ENCODE data around the gene GNPTAB. TPM values are rescaled to one million over a fixed set of nuclear protein-coding genes. Genes with fewer than 3 reads are reported as not detected.

Gene GNPTAB
- total RNA-seq, 1 experiment from 2014 or later, result 25.4 TPM

DNA sequence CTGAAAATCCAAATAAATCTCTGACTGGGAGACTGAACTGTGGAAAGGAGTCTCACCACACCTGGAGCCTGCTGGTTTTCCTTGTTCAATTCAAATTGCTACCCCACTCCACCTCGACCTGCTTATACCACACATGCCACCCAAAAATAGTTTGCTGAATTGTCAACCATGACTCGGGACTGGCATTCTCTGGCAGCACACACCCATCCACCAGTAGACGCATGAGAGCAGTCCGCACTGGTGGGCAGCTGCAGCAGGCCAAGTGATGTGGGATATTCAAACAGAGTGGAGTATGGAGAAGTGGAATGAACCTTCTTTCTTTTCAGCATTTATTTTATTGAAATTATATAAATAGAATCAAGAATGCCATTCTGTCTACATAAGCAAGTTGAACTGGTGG lies 52.8 kb downstream of the GNPTAB start:
- no peaks in the 10 kb centered on the region for H3K9me3 Mint-ChIP-seq
- H3K4me3 Mint-ChIP-seq, result no peak overlapping the region
- POLR2A ChIA-PET, result no interaction called here
- TF ChIP-seq FOXP4 (CRISPR knock-in tag; IDR thresholded peaks at IDR 0.05) (no peak), FOXP1 (CRISPR knock-in tag; IDR thresholded peaks at IDR 0.05; ENCODE audit: borderline replicate concordance) (no peak), ATF6 (CRISPR knock-in tag; IDR thresholded peaks at IDR 0.05) (no peak), RORB (CRISPR knock-in tag; IDR thresholded peaks at IDR 0.05) (no peak), PRRX2 (CRISPR knock-in tag; IDR thresholded peaks at IDR 0.05) (no peak)
- no peaks in the 10 kb centered on the region for H3K27me3 Mint-ChIP-seq (ENCODE audit: low read depth)
- ATAC-seq, result no peak
- no peak for DNase-seq (ENCODE audit: low spot score)
- 0 out of 2 replicates have a peak, but pooled peaks cover 3% of the 10 kb centered on the region for H3K4me1 Mint-ChIP-seq
- H3K36me3 Mint-ChIP-seq, result peaks cover 3% of the 10 kb centered on the region
- CTCF ChIA-PET, result no interaction called here
- H3K27ac Mint-ChIP-seq, result no peak overlapping the region

GRCh38 chr12:101777485-101777884 lies 53.3 kb downstream of the GNPTAB start:
- DNase-seq (ENCODE audit: low spot score) (no peak), ATAC-seq (no peak)
- H3K9me3 Mint-ChIP-seq, result no peaks in the 10 kb centered on the region
- 0 out of 2 replicates have a peak overlapping the region, but pooled peaks have one; percentile 5 for H3K27ac Mint-ChIP-seq
- H3K4me1 Mint-ChIP-seq, result 0 out of 2 replicates have a peak, but pooled peaks cover 2% of the 10 kb centered on the region
- TF ChIP-seq FOXK1 (CRISPR knock-in tag; IDR thresholded peaks at IDR 0.05) (no peak), E2F5 (CRISPR knock-in tag; IDR thresholded peaks at IDR 0.05) (no peak), GRHL2 (CRISPR knock-in tag; IDR thresholded peaks at IDR 0.05; ENCODE audit: insufficient replicate concordance, severe bottlenecking) (no peak), ZNF232 (CRISPR knock-in tag; IDR thresholded peaks at IDR 0.05) (no peak), USF2 (CRISPR knock-in tag; IDR thresholded peaks at IDR 0.05) (no peak), TEAD4 (CRISPR knock-in tag; IDR thresholded peaks at IDR 0.05) (no peak), ZBTB43 (CRISPR knock-in tag; IDR thresholded peaks at IDR 0.05) (no peak), HMGXB4 (CRISPR knock-in tag; IDR thresholded peaks at IDR 0.05) (no peak), RELA (CRISPR knock-in tag; IDR thresholded peaks at IDR 0.05; ENCODE audit: borderline replicate concordance) (no peak), TP53 (CRISPR knock-in tag; IDR thresholded peaks at IDR 0.05) (no peak), ZSCAN18 (CRISPR knock-in tag; IDR thresholded peaks at IDR 0.05) (no peak), USF1 (CRISPR knock-in tag; IDR thresholded peaks at IDR 0.05) (no peak), HMGA2 (CRISPR knock-in tag; IDR thresholded peaks at IDR 0.05) (no peak), JUN (CRISPR knock-in tag; IDR thresholded peaks at IDR 0.05) (no peak), ERG (CRISPR knock-in tag; IDR thresholded peaks at IDR 0.05) (no peak), MXD4 (CRISPR knock-in tag; IDR thresholded peaks at IDR 0.05; ENCODE audit: borderline replicate concordance) (no peak), CDX4 (CRISPR knock-in tag; IDR thresholded peaks at IDR 0.05; ENCODE audit: borderline replicate concordance) (no peak)
- H3K4me3 Mint-ChIP-seq, result no peak overlapping the region
- no peaks in the 10 kb centered on the region for H3K27me3 Mint-ChIP-seq (ENCODE audit: low read depth)
- CTCF ChIA-PET, result interaction anchor here (0.7 kb wide), 1 partner anchor 53 kb away, joined by 3 read pairs; the partner anchor contains the start of gene GNPTAB
- H3K36me3 Mint-ChIP-seq, result peaks cover 3% of the 10 kb centered on the region
- POLR2A ChIA-PET, result no interaction called here

Measured in WTC11 (cell line).